ENCODE measurements around the gene AJAP1.

Gene AJAP1

DNA sequence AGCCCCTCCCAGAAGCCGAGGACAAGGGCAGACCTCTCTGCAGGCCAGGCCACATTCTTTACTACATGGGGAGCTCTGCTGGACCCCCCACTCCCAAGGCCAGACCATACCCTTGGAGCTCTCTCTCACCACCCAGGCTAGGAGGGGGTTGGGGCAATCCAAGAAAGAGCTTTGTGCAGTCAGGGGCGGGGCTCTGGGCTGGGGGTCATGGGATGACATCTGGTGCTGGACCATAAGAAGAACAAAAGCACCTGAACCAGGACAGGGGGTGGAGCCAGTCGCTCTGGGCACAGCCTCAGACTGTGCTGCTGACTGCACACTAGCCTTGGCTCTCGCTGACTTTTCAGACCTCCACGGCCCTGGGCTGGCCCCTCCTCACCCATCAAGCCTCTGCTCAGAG is 23.1 kb upstream of the AJAP1 start:
- no peak for DNase-seq (ENCODE audit: low read depth, low spot score)
- no peak overlapping the region for H3K4me3 ChIP-seq (ENCODE audit: insufficient read length, low read depth)
- H3K9ac ChIP-seq (ENCODE audit: insufficient read length, low read depth): no peak overlapping the region
- H3K36me3 ChIP-seq (ENCODE audit: insufficient read depth, insufficient read length, low read length): no peaks in the 10 kb centered on the region
- no peaks in the 10 kb centered on the region for H3K9me3 ChIP-seq (ENCODE audit: insufficient read depth, low read length)
- TF ChIP-seq YY1 (IDR thresholded peaks at IDR 0.05; ENCODE audit: insufficient read depth, insufficient read length) (no peak), SUZ12 (IDR thresholded peaks at IDR 0.05; ENCODE audit: extremely low read depth, insufficient read depth, insufficient read length) (no peak), ZNF274 (IDR thresholded peaks at IDR 0.05; ENCODE audit: low read depth, low read length) (no peak)
- H3K4me1 ChIP-seq (ENCODE audit: insufficient read depth, insufficient read length): peaks cover 5% of the 10 kb centered on the region
- H3K27me3 ChIP-seq (ENCODE audit: insufficient read depth, insufficient read length): no peaks in the 10 kb centered on the region

- H3K4me3 ChIP-seq (ENCODE audit: insufficient read length, low read depth): no peak overlapping the region
- H3K4me1 ChIP-seq (ENCODE audit: insufficient read depth, insufficient read length): peaks cover 14% of the 10 kb centered on the region
- no peaks in the 10 kb centered on the region for H3K9me3 ChIP-seq (ENCODE audit: insufficient read depth, low read length)
- no peaks in the 10 kb centered on the region for H3K27me3 ChIP-seq (ENCODE audit: insufficient read depth, insufficient read length)
- DNase-seq (ENCODE audit: low read depth, low spot score): no peak
- TF ChIP-seq ZNF274 (IDR thresholded peaks at IDR 0.05; ENCODE audit: low read depth, low read length) (no peak), SUZ12 (IDR thresholded peaks at IDR 0.05; ENCODE audit: extremely low read depth, insufficient read depth, insufficient read length) (no peak), YY1 (IDR thresholded peaks at IDR 0.05; ENCODE audit: insufficient read depth, insufficient read length) (no peak)
- no peak overlapping the region for H3K9ac ChIP-seq (ENCODE audit: insufficient read length, low read depth)
- H3K36me3 ChIP-seq (ENCODE audit: insufficient read depth, insufficient read length, low read length): no peaks in the 10 kb centered on the region
Observed at GRCh38 chr1:4633346-4633745, 21.1 kb upstream of the AJAP1 start.

DNA sequence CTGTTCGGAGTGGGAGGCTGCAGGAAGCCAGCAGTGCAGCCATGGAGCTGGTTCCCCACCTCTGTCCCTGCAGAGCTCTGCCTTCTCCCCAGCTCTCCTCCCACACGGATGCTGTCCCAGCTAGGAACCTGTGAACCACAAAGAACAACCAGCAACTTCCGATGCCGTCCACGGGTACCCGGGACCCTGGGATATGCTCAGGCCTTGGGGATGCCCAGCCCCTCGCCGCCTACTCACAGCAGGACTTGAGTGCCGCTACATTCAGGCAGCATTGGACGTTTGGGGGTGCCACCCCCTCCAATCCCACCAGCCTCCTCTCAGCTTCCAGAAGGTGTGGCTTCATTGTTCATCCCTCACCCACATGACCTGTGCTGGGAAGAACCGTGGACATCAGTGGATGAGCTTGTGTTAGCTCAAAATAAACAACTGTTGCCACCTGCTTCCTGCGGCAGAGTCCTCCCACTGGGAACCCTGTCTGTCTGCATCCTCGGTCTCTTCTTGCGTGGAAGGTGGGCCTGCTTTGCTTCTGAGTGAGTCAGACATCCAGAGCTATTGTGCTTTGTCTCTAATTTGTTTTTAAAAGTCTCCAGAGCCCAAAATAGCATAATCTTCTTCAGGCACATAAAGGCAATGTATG is 20.1 kb upstream of the AJAP1 start:
- H3K4me1 ChIP-seq (ENCODE audit: insufficient read depth, insufficient read length): peaks cover 14% of the 10 kb centered on the region
- TF ChIP-seq YY1 (IDR thresholded peaks at IDR 0.05; ENCODE audit: insufficient read depth, insufficient read length) (no peak), ZNF274 (IDR thresholded peaks at IDR 0.05; ENCODE audit: low read depth, low read length) (no peak), SUZ12 (IDR thresholded peaks at IDR 0.05; ENCODE audit: extremely low read depth, insufficient read depth, insufficient read length) (no peak)
- H3K36me3 ChIP-seq (ENCODE audit: insufficient read depth, insufficient read length, low read length): no peaks in the 10 kb centered on the region
- no peak overlapping the region for H3K9ac ChIP-seq (ENCODE audit: insufficient read length, low read depth)
- H3K4me3 ChIP-seq (ENCODE audit: insufficient read length, low read depth): no peak overlapping the region
- no peak for DNase-seq (ENCODE audit: low read depth, low spot score)
- no peaks in the 10 kb centered on the region for H3K27me3 ChIP-seq (ENCODE audit: insufficient read depth, insufficient read length)
- no peaks in the 10 kb centered on the region for H3K9me3 ChIP-seq (ENCODE audit: insufficient read depth, low read length)

GRCh38 chr1:4634793-4635406 is 19.5 kb upstream of the AJAP1 start:
- no peaks in the 10 kb centered on the region for H3K9me3 ChIP-seq (ENCODE audit: insufficient read depth, low read length)
- TF ChIP-seq ZNF274 (IDR thresholded peaks at IDR 0.05; ENCODE audit: low read depth, low read length) (no peak), SUZ12 (IDR thresholded peaks at IDR 0.05; ENCODE audit: extremely low read depth, insufficient read depth, insufficient read length) (no peak), YY1 (IDR thresholded peaks at IDR 0.05; ENCODE audit: insufficient read depth, insufficient read length) (no peak)
- DNase-seq (ENCODE audit: low read depth, low spot score): no peak
- peaks cover 14% of the 10 kb centered on the region for H3K4me1 ChIP-seq (ENCODE audit: insufficient read depth, insufficient read length)
- no peak overlapping the region for H3K9ac ChIP-seq (ENCODE audit: insufficient read length, low read depth)
- H3K4me3 ChIP-seq (ENCODE audit: insufficient read length, low read depth): no peak overlapping the region
- no peaks in the 10 kb centered on the region for H3K36me3 ChIP-seq (ENCODE audit: insufficient read depth, insufficient read length, low read length)
- no peaks in the 10 kb centered on the region for H3K27me3 ChIP-seq (ENCODE audit: insufficient read depth, insufficient read length)

- H3K27me3 ChIP-seq (ENCODE audit: insufficient read depth, insufficient read length): no peaks in the 10 kb centered on the region
- no peak for TF ChIP-seq ZNF274 (IDR thresholded peaks at IDR 0.05; ENCODE audit: low read depth, low read length)
- TF ChIP-seq SUZ12 (IDR thresholded peaks at IDR 0.05; ENCODE audit: extremely low read depth, insufficient read depth, insufficient read length): no peak
- no peak for TF ChIP-seq YY1 (IDR thresholded peaks at IDR 0.05; ENCODE audit: insufficient read depth, insufficient read length)
- H3K4me3 ChIP-seq (ENCODE audit: insufficient read length, low read depth): no peak overlapping the region
- H3K9me3 ChIP-seq (ENCODE audit: insufficient read depth, low read length): no peaks in the 10 kb centered on the region
- H3K36me3 ChIP-seq (ENCODE audit: insufficient read depth, insufficient read length, low read length): no peaks in the 10 kb centered on the region
- H3K9ac ChIP-seq (ENCODE audit: insufficient read length, low read depth): no peak overlapping the region
- no peak for DNase-seq (ENCODE audit: low read depth, low spot score)
- peaks cover 14% of the 10 kb centered on the region for H3K4me1 ChIP-seq (ENCODE audit: insufficient read depth, insufficient read length)
Observed at GRCh38 chr1:4636186-4636585, 18.2 kb upstream of the AJAP1 start.

GRCh38 chr1:4636644-4637380 is 17.6 kb upstream of the AJAP1 start:
- TF ChIP-seq SUZ12 (IDR thresholded peaks at IDR 0.05; ENCODE audit: extremely low read depth, insufficient read depth, insufficient read length) (no peak), ZNF274 (IDR thresholded peaks at IDR 0.05; ENCODE audit: low read depth, low read length) (no peak), YY1 (IDR thresholded peaks at IDR 0.05; ENCODE audit: insufficient read depth, insufficient read length) (no peak)
- Histone ChIP-seq H3K9ac (ENCODE audit: insufficient read length, low read depth) (no peak overlapping the region), H3K36me3 (ENCODE audit: insufficient read depth, insufficient read length, low read length) (no peaks in the 10 kb centered on the region), H3K27me3 (ENCODE audit: insufficient read depth, insufficient read length) (no peaks in the 10 kb centered on the region), H3K4me3 (ENCODE audit: insufficient read length, low read depth) (no peak overlapping the region), H3K9me3 (ENCODE audit: insufficient read depth, low read length) (no peaks in the 10 kb centered on the region), H3K4me1 (ENCODE audit: insufficient read depth, insufficient read length) (peaks cover 14% of the 10 kb centered on the region)
- no peak for DNase-seq (ENCODE audit: low read depth, low spot score)

Data from NT2/D1 (cell line).